ENCODE measurements around the gene RABGAP1L.

The RABGAP1L gene

GRCh38 chr1:174197088-174197487 is 37.8 kb downstream of the RABGAP1L start:
- Histone ChIP-seq H3K4ac (ENCODE audit: low read length) (no peak overlapping the region), H3K36me3 (replicated peaks in 1 of 2; ENCODE audit: control insufficient read depth in 2 of 2, insufficient read depth in 2 of 2, low read length in 2 of 2) (no peaks in the 10 kb centered on the region), H4K91ac (ENCODE audit: low read depth, low read length, poor library complexity) (no peak overlapping the region), H2AK5ac (ENCODE audit: low read depth, low read length) (no peak overlapping the region), H3K27ac (replicated peaks; ENCODE audit: low read length) (no peak overlapping the region), H2BK15ac (ENCODE audit: low read length) (no peak overlapping the region), H3K23ac (ENCODE audit: low read depth, low read length, poor library complexity) (no peak overlapping the region), H2BK12ac (ENCODE audit: low read length) (no peak overlapping the region), H4K8ac (ENCODE audit: low read depth, low read length) (no peak overlapping the region), H3K9me3 (replicated peaks in 1 of 2; ENCODE audit: control insufficient read depth in 2 of 2, insufficient read depth in 1 of 2, low read depth in 1 of 2, low read length in 2 of 2) (no peaks in the 10 kb centered on the region), H3K14ac (ENCODE audit: low read length) (no peak overlapping the region), H2BK5ac (ENCODE audit: low read length) (no peak overlapping the region), H3K9ac (ENCODE audit: low read depth, low read length, poor library complexity) (no peak overlapping the region), H3K4me1 (ENCODE audit: control insufficient read depth in 2 of 2, insufficient read depth in 1 of 2, low read depth in 1 of 2, low read length in 2 of 2) (no peaks in the 10 kb centered on the region), H3K4me2 (ENCODE audit: insufficient read depth, low read length, poor library complexity, severe bottlenecking) (no peak overlapping the region), H2AFZ (ENCODE audit: low read length) (no peak overlapping the region), H3K27me3 (ENCODE audit: control insufficient read depth in 3 of 3, insufficient read depth in 3 of 3, low read depth in 1 of 3, low read length in 3 of 3) (no peaks in the 10 kb centered on the region), H3K79me1 (ENCODE audit: low read depth, low read length) (no peaks in the 10 kb centered on the region), H3K4me3 (ENCODE audit: low read length in 2 of 2) (no peak overlapping the region), H2BK120ac (ENCODE audit: low read depth, low read length) (no peak overlapping the region), H3K18ac (ENCODE audit: low read length) (no peak overlapping the region)
- no CpG with 5 or more reads among the region's 2 CpGs for WGBS, 2 donors (ENCODE audit: extremely low coverage in 2 of 2, insufficient read length in 2 of 2, insufficient replicate concordance in 1 of 2)
- DNase-seq (ENCODE audit: low spot score), result no peak

- DNase-seq (ENCODE audit: low spot score), result no peak
- no peaks in the 10 kb centered on the region for H3K4me1 ChIP-seq (ENCODE audit: control insufficient read depth in 2 of 2, insufficient read depth in 1 of 2, low read depth in 1 of 2, low read length in 2 of 2)
- no peak overlapping the region for H4K91ac ChIP-seq (ENCODE audit: low read depth, low read length, poor library complexity)
- no peak overlapping the region for H3K4ac ChIP-seq (ENCODE audit: low read length)
- no peak overlapping the region for H2BK120ac ChIP-seq (ENCODE audit: low read depth, low read length)
- H2AFZ ChIP-seq (ENCODE audit: low read length), result no peak overlapping the region
- no peak overlapping the region for H2AK5ac ChIP-seq (ENCODE audit: low read depth, low read length)
- H3K9me3 ChIP-seq (replicated peaks in 1 of 2; ENCODE audit: control insufficient read depth in 2 of 2, insufficient read depth in 1 of 2, low read depth in 1 of 2, low read length in 2 of 2), result no peaks in the 10 kb centered on the region
- H3K18ac ChIP-seq (ENCODE audit: low read length), result no peak overlapping the region
- H2BK15ac ChIP-seq (ENCODE audit: low read length), result no peak overlapping the region
- H3K27ac ChIP-seq (replicated peaks; ENCODE audit: low read length), result no peak overlapping the region
- no peak overlapping the region for H3K23ac ChIP-seq (ENCODE audit: low read depth, low read length, poor library complexity)
- no peak overlapping the region for H2BK12ac ChIP-seq (ENCODE audit: low read length)
- H3K4me3 ChIP-seq (ENCODE audit: low read length in 2 of 2), result no peak overlapping the region
- H4K8ac ChIP-seq (ENCODE audit: low read depth, low read length), result no peak overlapping the region
- no peak overlapping the region for H3K4me2 ChIP-seq (ENCODE audit: insufficient read depth, low read length, poor library complexity, severe bottlenecking)
- no peaks in the 10 kb centered on the region for H3K27me3 ChIP-seq (ENCODE audit: control insufficient read depth in 3 of 3, insufficient read depth in 3 of 3, low read depth in 1 of 3, low read length in 3 of 3)
- no CpG with 5 or more reads among the region's 10 CpGs for WGBS, 2 donors (ENCODE audit: extremely low coverage in 2 of 2, insufficient read length in 2 of 2, insufficient replicate concordance in 1 of 2)
- H2BK5ac ChIP-seq (ENCODE audit: low read length), result no peak overlapping the region
- no peak overlapping the region for H3K14ac ChIP-seq (ENCODE audit: low read length)
- no peak overlapping the region for H3K9ac ChIP-seq (ENCODE audit: low read depth, low read length, poor library complexity)
- H3K79me1 ChIP-seq (ENCODE audit: low read depth, low read length), result no peaks in the 10 kb centered on the region
- H3K36me3 ChIP-seq (replicated peaks in 1 of 2; ENCODE audit: control insufficient read depth in 2 of 2, insufficient read depth in 2 of 2, low read length in 2 of 2), result no peaks in the 10 kb centered on the region
Observed at GRCh38 chr1:174197547-174197946, 38.2 kb downstream of the RABGAP1L start.

GRCh38 chr1:174198202-174198601 is 38.9 kb downstream of the RABGAP1L start:
- Histone ChIP-seq H3K4me2 (ENCODE audit: insufficient read depth, low read length, poor library complexity, severe bottlenecking) (no peak overlapping the region), H3K23ac (ENCODE audit: low read depth, low read length, poor library complexity) (no peak overlapping the region), H3K14ac (ENCODE audit: low read length) (no peak overlapping the region), H3K27ac (replicated peaks; ENCODE audit: low read length) (no peak overlapping the region), H3K9me3 (replicated peaks in 1 of 2; ENCODE audit: control insufficient read depth in 2 of 2, insufficient read depth in 1 of 2, low read depth in 1 of 2, low read length in 2 of 2) (no peaks in the 10 kb centered on the region), H3K27me3 (ENCODE audit: control insufficient read depth in 3 of 3, insufficient read depth in 3 of 3, low read depth in 1 of 3, low read length in 3 of 3) (no peaks in the 10 kb centered on the region), H2BK5ac (ENCODE audit: low read length) (no peak overlapping the region), H3K4me1 (ENCODE audit: control insufficient read depth in 2 of 2, insufficient read depth in 1 of 2, low read depth in 1 of 2, low read length in 2 of 2) (no peaks in the 10 kb centered on the region), H2BK15ac (ENCODE audit: low read length) (no peak overlapping the region), H2BK12ac (ENCODE audit: low read length) (no peak overlapping the region), H2BK120ac (ENCODE audit: low read depth, low read length) (no peak overlapping the region), H4K8ac (ENCODE audit: low read depth, low read length) (no peak overlapping the region), H3K4ac (ENCODE audit: low read length) (no peak overlapping the region), H3K36me3 (replicated peaks in 1 of 2; ENCODE audit: control insufficient read depth in 2 of 2, insufficient read depth in 2 of 2, low read length in 2 of 2) (no peaks in the 10 kb centered on the region), H3K9ac (ENCODE audit: low read depth, low read length, poor library complexity) (no peak overlapping the region), H2AK5ac (ENCODE audit: low read depth, low read length) (no peak overlapping the region), H3K18ac (ENCODE audit: low read length) (no peak overlapping the region), H3K79me1 (ENCODE audit: low read depth, low read length) (no peaks in the 10 kb centered on the region), H3K4me3 (ENCODE audit: low read length in 2 of 2) (no peak overlapping the region), H2AFZ (ENCODE audit: low read length) (no peak overlapping the region), H4K91ac (ENCODE audit: low read depth, low read length, poor library complexity) (no peak overlapping the region)
- no peak for DNase-seq (ENCODE audit: low spot score)

- H2BK5ac ChIP-seq (ENCODE audit: low read length), result no peak overlapping the region
- H3K4ac ChIP-seq (ENCODE audit: low read length), result no peak overlapping the region
- H3K4me3 ChIP-seq (ENCODE audit: low read length in 2 of 2), result no peak overlapping the region
- no CpG with 5 or more reads among the region's 4 CpGs for WGBS, 2 donors (ENCODE audit: extremely low coverage in 2 of 2, insufficient read length in 2 of 2, insufficient replicate concordance in 1 of 2)
- H3K36me3 ChIP-seq (replicated peaks in 1 of 2; ENCODE audit: control insufficient read depth in 2 of 2, insufficient read depth in 2 of 2, low read length in 2 of 2), result no peaks in the 10 kb centered on the region
- no peak overlapping the region for H2AK5ac ChIP-seq (ENCODE audit: low read depth, low read length)
- no peak overlapping the region for H2BK12ac ChIP-seq (ENCODE audit: low read length)
- DNase-seq (ENCODE audit: low spot score), result no peak
- no peaks in the 10 kb centered on the region for H3K4me1 ChIP-seq (ENCODE audit: control insufficient read depth in 2 of 2, insufficient read depth in 1 of 2, low read depth in 1 of 2, low read length in 2 of 2)
- H3K79me1 ChIP-seq (ENCODE audit: low read depth, low read length), result no peaks in the 10 kb centered on the region
- no peak overlapping the region for H2BK15ac ChIP-seq (ENCODE audit: low read length)
- no peak overlapping the region for H2BK120ac ChIP-seq (ENCODE audit: low read depth, low read length)
- H3K23ac ChIP-seq (ENCODE audit: low read depth, low read length, poor library complexity), result no peak overlapping the region
- H2AFZ ChIP-seq (ENCODE audit: low read length), result no peak overlapping the region
- H3K9me3 ChIP-seq (replicated peaks in 1 of 2; ENCODE audit: control insufficient read depth in 2 of 2, insufficient read depth in 1 of 2, low read depth in 1 of 2, low read length in 2 of 2), result no peaks in the 10 kb centered on the region
- no peak overlapping the region for H4K8ac ChIP-seq (ENCODE audit: low read depth, low read length)
- no peak overlapping the region for H3K9ac ChIP-seq (ENCODE audit: low read depth, low read length, poor library complexity)
- H3K27ac ChIP-seq (replicated peaks; ENCODE audit: low read length), result no peak overlapping the region
- H3K18ac ChIP-seq (ENCODE audit: low read length), result no peak overlapping the region
- H4K91ac ChIP-seq (ENCODE audit: low read depth, low read length, poor library complexity), result no peak overlapping the region
- no peaks in the 10 kb centered on the region for H3K27me3 ChIP-seq (ENCODE audit: control insufficient read depth in 3 of 3, insufficient read depth in 3 of 3, low read depth in 1 of 3, low read length in 3 of 3)
- no peak overlapping the region for H3K14ac ChIP-seq (ENCODE audit: low read length)
- no peak overlapping the region for H3K4me2 ChIP-seq (ENCODE audit: insufficient read depth, low read length, poor library complexity, severe bottlenecking)
Observed at GRCh38 chr1:174200746-174201145, 41.4 kb downstream of the RABGAP1L start.

Measured in neuronal stem cell (in vitro differentiated cells).